AG09309 (cell line): Measurements from ENCODE around the gene CXCR5.

Source experiments
- DNase-seq: peaks from one replicate; pipeline ENCODE4 v3.0.0-alpha.2; 2010; ENCODE audit warnings: low read depth
- H3K4me3 ChIP-seq: 2 replicates; pipeline ENCODE4 v1.5.1; 2011; ENCODE audit warnings: mild to moderate bottlenecking, low read depth, low read length, moderate library complexity; ENCODE audit not compliant: control insufficient read depth
- CTCF ChIP-seq: IDR thresholded peaks from 2 replicates; pipeline ENCODE4 v1.5.1; 2011; ENCODE audit warnings: mild to moderate bottlenecking, low read depth, low read length, inconsistent platforms; ENCODE audit not compliant: insufficient read depth, control insufficient read depth; ENCODE audit errors: missing control alignments

Gene CXCR5

GRCh38 chr11:118856314-118856713 is 27.4 kb upstream of the CXCR5 start:
- no peak overlapping the region for H3K4me3 ChIP-seq
- TF ChIP-seq CTCF = no peak
- DNase-seq = no peak

GRCh38 chr11:118857385-118857784 is 26.3 kb upstream of the CXCR5 start:
- DNase-seq = no peak
- no peak for TF ChIP-seq CTCF
- no peak overlapping the region for H3K4me3 ChIP-seq

GRCh38 chr11:118859973-118860372 is 23.7 kb upstream of the CXCR5 start:
- H3K4me3 ChIP-seq = no peak overlapping the region
- TF ChIP-seq CTCF = no peak
- DNase-seq = no peak

GRCh38 chr11:118868659-118869058 is 15.0 kb upstream of the CXCR5 start:
- no peak for TF ChIP-seq CTCF
- no peak overlapping the region for H3K4me3 ChIP-seq
- no peak for DNase-seq

- no peak for DNase-seq
- no peak overlapping the region for H3K4me3 ChIP-seq
- TF ChIP-seq CTCF = peak; percentile 37
Observed at GRCh38 chr11:118870396-118871343, 13.0 kb upstream of the CXCR5 start.

GRCh38 chr11:118872403-118872821 is 11.3 kb upstream of the CXCR5 start:
- no peak for DNase-seq
- no peak for TF ChIP-seq CTCF
- H3K4me3 ChIP-seq = no peak overlapping the region
